Measurements from ENCODE around the gene TOMT. TPM values are rescaled to one million over a fixed set of nuclear protein-coding genes. Genes with fewer than 3 reads are reported as not detected.

TOMT gene
- polyA plus RNA-seq, 3 donors = not detected

- Histone ChIP-seq H3K79me2 (ENCODE audit: insufficient read depth, low read length) (peaks cover 55% of the 10 kb centered on the region), H2AFZ (ENCODE audit: insufficient read depth, low read depth, low read length, poor library complexity, severe bottlenecking) (peak overlapping the region; percentile 75), H3K4me3 (replicated peaks in 1 of 3; ENCODE audit: low read depth in 2 of 3, low read length in 3 of 3) (peak overlapping the region; percentile 81 to 95 (median 81)), H3K36me3 (replicated peaks in 1 of 2; ENCODE audit: control insufficient read depth in 1 of 2, insufficient read depth in 2 of 2, low read length in 2 of 2) (peaks cover 21 to 53% of the 10 kb centered on the region in 2 donors), H3K27me3 (ENCODE audit: control insufficient read depth in 2 of 2, insufficient read depth in 2 of 2, low read length in 2 of 2) (no peaks in the 10 kb centered on the region), H3K4me2 (replicated peaks; ENCODE audit: extremely low read depth, low read length, poor library complexity, severe bottlenecking) (peak overlapping the region; percentile 86), H4K20me1 (ENCODE audit: insufficient read depth, low read length) (peaks cover 37% of the 10 kb centered on the region), H3K4me1 (ENCODE audit: control insufficient read depth in 1 of 2, insufficient read depth in 2 of 2, low read length in 2 of 2) (peaks cover 46 to 50% of the 10 kb centered on the region in 2 donors), H3K9me3 (replicated peaks in 1 of 2; ENCODE audit: control insufficient read depth in 1 of 2, insufficient read depth in 1 of 2, low read length in 2 of 2) (no peaks in the 10 kb centered on the region), H3K27ac (ENCODE audit: low read depth in 1 of 2, low read length in 2 of 2) (peak overlapping the region; percentile 90 to 95), H3K9ac (ENCODE audit: insufficient read depth, low read length, poor library complexity, severe bottlenecking) (peak overlapping the region; percentile 91)
- Mint-ChIP-seq H3K4me1 (peaks cover 52% of the 10 kb centered on the region), H3K9me3 (peaks cover 0 to 7% (median 0%) of the 10 kb centered on the region in 7 donors), H3K27ac (peak overlapping the region; percentile 95 to 98 (median 96)), H3K36me3 (peaks cover 44 to 73% of the 10 kb centered on the region in 2 donors), H3K27me3 (ENCODE audit: low read depth in 3 of 3) (peaks cover 0 to 1% (median 0%) of the 10 kb centered on the region in 3 donors), H3K4me3 (peak overlapping the region; percentile 91 to 99)
- intact Hi-C loops (cut with micrococcal nuclease) = loop anchor here (2.0 to 10.0 kb wide), 3 partner anchors 22 to 122 kb away; partner anchors contain the start of genes INPPL1 (in 1 of the 2), LRRC51 (in 1 of the 2) and NUMA1 (in 1 of the 2)
- WGBS (ENCODE audit: insufficient coverage) = 6% methylated on average over 5 of the region's 9 CpGs
- TF ChIP-seq, protein P1, sequence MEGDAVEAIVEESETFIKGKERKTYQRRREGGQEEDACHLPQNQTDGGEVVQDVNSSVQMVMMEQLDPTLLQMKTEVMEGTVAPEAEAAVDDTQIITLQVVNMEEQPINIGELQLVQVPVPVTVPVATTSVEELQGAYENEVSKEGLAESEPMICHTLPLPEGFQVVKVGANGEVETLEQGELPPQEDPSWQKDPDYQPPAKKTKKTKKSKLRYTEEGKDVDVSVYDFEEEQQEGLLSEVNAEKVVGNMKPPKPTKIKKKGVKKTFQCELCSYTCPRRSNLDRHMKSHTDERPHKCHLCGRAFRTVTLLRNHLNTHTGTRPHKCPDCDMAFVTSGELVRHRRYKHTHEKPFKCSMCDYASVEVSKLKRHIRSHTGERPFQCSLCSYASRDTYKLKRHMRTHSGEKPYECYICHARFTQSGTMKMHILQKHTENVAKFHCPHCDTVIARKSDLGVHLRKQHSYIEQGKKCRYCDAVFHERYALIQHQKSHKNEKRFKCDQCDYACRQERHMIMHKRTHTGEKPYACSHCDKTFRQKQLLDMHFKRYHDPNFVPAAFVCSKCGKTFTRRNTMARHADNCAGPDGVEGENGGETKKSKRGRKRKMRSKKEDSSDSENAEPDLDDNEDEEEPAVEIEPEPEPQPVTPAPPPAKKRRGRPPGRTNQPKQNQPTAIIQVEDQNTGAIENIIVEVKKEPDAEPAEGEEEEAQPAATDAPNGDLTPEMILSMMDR (IDR thresholded peaks at IDR 0.05) = no peak
- peak in 1 of 3 donors; percentile 4 for DNase-seq
These were observed 3.1 kb upstream of the TOMT start for GRCh38 chr11:72102631-72102945.

DNA sequence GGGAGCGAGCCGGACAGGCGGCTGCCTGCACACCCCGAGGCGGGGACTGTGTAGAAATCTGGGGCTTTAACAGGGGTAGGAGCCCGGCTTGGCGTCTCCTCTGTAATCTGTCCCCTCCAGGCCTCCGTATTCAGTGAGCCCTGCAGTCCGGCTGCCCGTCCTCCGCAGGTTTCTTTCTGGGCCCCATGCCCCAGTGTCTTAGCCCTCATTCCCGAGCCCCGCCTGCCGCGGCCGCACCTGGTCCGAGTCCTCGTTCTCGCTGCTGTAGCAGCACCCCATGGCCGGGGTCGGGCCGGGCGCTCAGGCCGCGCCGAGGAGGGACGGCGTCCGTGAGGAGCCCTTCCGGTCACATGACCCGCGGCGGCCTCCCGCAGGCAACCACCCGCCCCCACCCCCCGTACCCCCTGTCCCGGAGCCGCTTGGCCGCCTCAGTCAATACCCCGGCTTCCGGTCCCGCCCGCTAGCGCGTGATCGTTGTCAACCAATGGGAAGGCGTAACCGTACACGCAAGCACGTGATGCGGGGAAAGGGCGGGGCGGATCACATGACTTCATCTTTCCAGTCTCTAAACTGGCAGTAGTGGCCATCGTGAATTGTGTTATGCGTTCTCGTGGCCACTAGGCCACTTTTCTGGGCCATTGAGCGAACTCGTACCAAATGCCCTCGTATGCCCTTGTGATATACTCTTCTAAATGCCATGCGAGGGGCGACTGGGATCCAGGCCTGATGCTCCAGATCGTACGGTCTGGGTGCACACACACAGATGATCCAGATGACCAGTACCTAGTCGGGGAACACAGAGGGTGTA lies 2.6 kb upstream of the TOMT start, which contains the start of gene LAMTOR1:
LAMTOR1 (minus strand) TSS at position 352 of the 808 bp plus-strand sequence; CDS start at position 279, 73 bp downstream.
- TF ChIP-seq, protein P1 (IDR thresholded peaks at IDR 0.05) = peak; percentile 70
- Histone ChIP-seq H2AFZ (ENCODE audit: insufficient read depth, low read depth, low read length, poor library complexity, severe bottlenecking) (peak within 1 kb of the TSS; percentile 83), H3K9me3 (replicated peaks in 1 of 2; ENCODE audit: control insufficient read depth in 1 of 2, insufficient read depth in 1 of 2, low read length in 2 of 2) (no peaks in the 10 kb centered on the region), H3K27me3 (ENCODE audit: control insufficient read depth in 2 of 2, insufficient read depth in 2 of 2, low read length in 2 of 2) (no peaks in the 10 kb centered on the region), H3K4me1 (ENCODE audit: control insufficient read depth in 1 of 2, insufficient read depth in 2 of 2, low read length in 2 of 2) (peaks cover 46 to 50% of the 10 kb centered on the region in 2 donors), H3K4me2 (replicated peaks; ENCODE audit: extremely low read depth, low read length, poor library complexity, severe bottlenecking) (peak within 1 kb of the TSS; percentile 86), H3K79me2 (ENCODE audit: insufficient read depth, low read length) (peaks cover 50% of the 10 kb centered on the region), H3K9ac (ENCODE audit: insufficient read depth, low read length, poor library complexity, severe bottlenecking) (peak within 1 kb of the TSS; percentile 91), H3K36me3 (replicated peaks in 1 of 2; ENCODE audit: control insufficient read depth in 1 of 2, insufficient read depth in 2 of 2, low read length in 2 of 2) (peaks cover 19 to 53% of the 10 kb centered on the region in 2 donors), H4K20me1 (ENCODE audit: insufficient read depth, low read length) (peaks cover 32% of the 10 kb centered on the region), H3K27ac (ENCODE audit: low read depth in 1 of 2, low read length in 2 of 2) (peak within 1 kb of the TSS; percentile 90 to 95), H3K4me3 (replicated peaks in 1 of 3; ENCODE audit: low read depth in 2 of 3, low read length in 3 of 3) (peak within 1 kb of the TSS; percentile 81 to 95 (median 81))
- DNase-seq = peak; percentile 99
- Mint-ChIP-seq H3K27ac (peak within 1 kb of the TSS; percentile 95 to 98 (median 96)), H3K4me3 (peak within 1 kb of the TSS; percentile 91 to 99), H3K36me3 (peaks cover 44 to 73% of the 10 kb centered on the region in 2 donors), H3K4me1 (peaks cover 49% of the 10 kb centered on the region), H3K27me3 (ENCODE audit: low read depth in 3 of 3) (peaks cover 0 to 1% (median 0%) of the 10 kb centered on the region in 3 donors), H3K9me3 (peaks cover 0 to 7% (median 0%) of the 10 kb centered on the region in 7 donors)
- intact Hi-C loops (cut with micrococcal nuclease) = loop anchor here (2.0 to 10.0 kb wide), 3 partner anchors 22 to 122 kb away; partner anchors contain the start of genes INPPL1 (in 1 of the 2), LRRC51 (in 1 of the 2) and NUMA1 (in 1 of the 2)
- WGBS (ENCODE audit: insufficient coverage) = under 1% methylated on average over 41 of the region's 64 CpGs
